ENCODE results near the gene DUSP22. TPM values are rescaled to one million over a fixed set of nuclear protein-coding genes. Genes with fewer than 3 reads are reported as not detected.

Gene DUSP22
- total RNA-seq, 1 donor from 2014 or later: 40.0 TPM

DNA sequence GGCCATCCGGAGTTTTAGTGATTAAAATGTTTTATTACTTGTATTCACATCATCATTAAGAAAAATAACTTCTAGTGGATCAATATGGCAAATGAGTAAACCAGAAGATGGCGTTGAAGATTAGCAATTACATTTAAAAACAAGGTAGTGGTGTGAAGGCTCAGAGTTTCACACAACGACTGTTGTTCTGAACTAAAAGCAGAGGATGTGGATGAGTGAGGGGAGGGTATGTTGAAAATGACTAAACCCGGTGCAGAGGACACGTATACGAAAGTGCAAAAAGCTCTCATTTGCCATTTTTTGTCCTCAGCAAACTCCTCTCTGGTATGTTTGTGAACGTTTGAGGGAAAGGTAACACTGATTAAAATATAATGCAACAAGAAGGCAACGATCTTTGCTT lies 97.3 kb downstream of the DUSP22 start:
- H3K4me1 ChIP-seq: peaks cover 4% of the 10 kb centered on the region
- no peak overlapping the region for H3K27ac ChIP-seq
- H3K27me3 ChIP-seq: peaks cover 80% of the 10 kb centered on the region
- H3K9ac ChIP-seq: no peak overlapping the region
- DNase-seq (ENCODE audit: low spot score): no peak
- Mint-ChIP-seq H3K4me1 (peaks cover 13% of the 10 kb centered on the region), H3K27ac (no peak overlapping the region), H3K27me3 (ENCODE audit: insufficient read depth, low read depth) (peaks cover 57% of the 10 kb centered on the region), H3K4me3 (no peak overlapping the region), H3K36me3 (no peaks in the 10 kb centered on the region), H3K9me3 (no peaks in the 10 kb centered on the region)
- H3K36me3 ChIP-seq: no peaks in the 10 kb centered on the region
- H3K9me3 ChIP-seq (ENCODE audit: low read depth): no peaks in the 10 kb centered on the region
- no peaks in the 10 kb centered on the region for H3K79me2 ChIP-seq (ENCODE audit: low read depth)
- H4K20me1 ChIP-seq (ENCODE audit: low read depth): peaks cover 21% of the 10 kb centered on the region
- TF ChIP-seq, protein P1, sequence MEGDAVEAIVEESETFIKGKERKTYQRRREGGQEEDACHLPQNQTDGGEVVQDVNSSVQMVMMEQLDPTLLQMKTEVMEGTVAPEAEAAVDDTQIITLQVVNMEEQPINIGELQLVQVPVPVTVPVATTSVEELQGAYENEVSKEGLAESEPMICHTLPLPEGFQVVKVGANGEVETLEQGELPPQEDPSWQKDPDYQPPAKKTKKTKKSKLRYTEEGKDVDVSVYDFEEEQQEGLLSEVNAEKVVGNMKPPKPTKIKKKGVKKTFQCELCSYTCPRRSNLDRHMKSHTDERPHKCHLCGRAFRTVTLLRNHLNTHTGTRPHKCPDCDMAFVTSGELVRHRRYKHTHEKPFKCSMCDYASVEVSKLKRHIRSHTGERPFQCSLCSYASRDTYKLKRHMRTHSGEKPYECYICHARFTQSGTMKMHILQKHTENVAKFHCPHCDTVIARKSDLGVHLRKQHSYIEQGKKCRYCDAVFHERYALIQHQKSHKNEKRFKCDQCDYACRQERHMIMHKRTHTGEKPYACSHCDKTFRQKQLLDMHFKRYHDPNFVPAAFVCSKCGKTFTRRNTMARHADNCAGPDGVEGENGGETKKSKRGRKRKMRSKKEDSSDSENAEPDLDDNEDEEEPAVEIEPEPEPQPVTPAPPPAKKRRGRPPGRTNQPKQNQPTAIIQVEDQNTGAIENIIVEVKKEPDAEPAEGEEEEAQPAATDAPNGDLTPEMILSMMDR (IDR thresholded peaks at IDR 0.05): no peak
- TF ChIP-seq EZH2 (IDR thresholded peaks at IDR 0.05): no peak
- TF ChIP-seq EZH2phosphoT487 (IDR thresholded peaks at IDR 0.05): no peak
- no peak overlapping the region for H3K4me3 ChIP-seq
- H3F3A ChIP-seq (ENCODE audit: low read depth): peaks cover 20% of the 10 kb centered on the region
- no peak overlapping the region for H2AFZ ChIP-seq (replicated peaks)
- H3K4me2 ChIP-seq: no peak overlapping the region

DNA sequence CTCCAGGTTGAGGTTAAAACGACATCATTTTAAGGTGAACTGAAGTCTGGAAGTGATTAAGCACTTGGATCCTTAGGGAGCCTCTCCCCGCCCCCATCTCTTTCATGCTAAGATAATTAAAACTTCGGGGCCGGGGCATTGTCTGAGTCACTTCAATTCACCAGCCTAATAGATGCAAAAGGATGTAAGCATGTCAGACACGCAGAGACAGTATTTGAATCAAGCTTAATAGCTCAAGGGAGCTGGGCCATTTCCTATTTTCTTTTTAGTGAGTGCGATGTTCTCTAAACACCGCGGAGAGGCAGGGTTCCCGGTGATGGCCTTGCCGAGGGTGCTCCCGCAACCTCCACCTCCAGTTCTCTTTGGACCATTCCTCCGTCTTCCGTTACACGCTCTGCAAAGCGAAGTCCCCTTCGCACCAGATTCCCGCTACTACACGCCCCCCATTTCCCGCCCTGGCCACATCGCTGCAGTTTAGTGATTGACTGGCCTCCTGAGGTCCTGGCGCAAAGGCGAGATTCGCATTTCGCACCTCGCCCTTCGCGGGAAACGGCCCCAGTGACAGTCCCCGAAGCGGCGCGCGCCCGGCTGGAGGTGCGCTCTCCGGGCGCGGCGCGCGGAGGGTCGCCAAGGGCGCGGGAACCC lies 98.7 kb downstream of the DUSP22 start:
- H3K36me3 ChIP-seq: no peaks in the 10 kb centered on the region
- Mint-ChIP-seq H3K9me3 (no peaks in the 10 kb centered on the region), H3K27ac (no peak overlapping the region), H3K27me3 (ENCODE audit: insufficient read depth, low read depth) (peaks cover 66% of the 10 kb centered on the region), H3K36me3 (no peaks in the 10 kb centered on the region), H3K4me3 (peak overlapping the region; percentile 81), H3K4me1 (peaks cover 13% of the 10 kb centered on the region)
- peaks cover 94% of the 10 kb centered on the region for H3K27me3 ChIP-seq
- peaks cover 20% of the 10 kb centered on the region for H3F3A ChIP-seq (ENCODE audit: low read depth)
- H3K9ac ChIP-seq: no peak overlapping the region
- H4K20me1 ChIP-seq (ENCODE audit: low read depth): peaks cover 21% of the 10 kb centered on the region
- H2AFZ ChIP-seq (replicated peaks): peak overlapping the region; percentile 97
- H3K4me1 ChIP-seq: peaks cover 4% of the 10 kb centered on the region
- H3K9me3 ChIP-seq (ENCODE audit: low read depth): no peaks in the 10 kb centered on the region
- H3K27ac ChIP-seq: no peak overlapping the region
- peak; percentile 68 for DNase-seq (ENCODE audit: low spot score)
- H3K4me2 ChIP-seq: peak overlapping the region; percentile 84
- TF ChIP-seq, protein P1 (IDR thresholded peaks at IDR 0.05): no peak
- TF ChIP-seq EZH2phosphoT487 (IDR thresholded peaks at IDR 0.05) (peak; percentile 13), EZH2 (IDR thresholded peaks at IDR 0.05) (peak; percentile 58)
- H3K79me2 ChIP-seq (ENCODE audit: low read depth): no peaks in the 10 kb centered on the region
- peak overlapping the region; percentile 43 for H3K4me3 ChIP-seq

DNA sequence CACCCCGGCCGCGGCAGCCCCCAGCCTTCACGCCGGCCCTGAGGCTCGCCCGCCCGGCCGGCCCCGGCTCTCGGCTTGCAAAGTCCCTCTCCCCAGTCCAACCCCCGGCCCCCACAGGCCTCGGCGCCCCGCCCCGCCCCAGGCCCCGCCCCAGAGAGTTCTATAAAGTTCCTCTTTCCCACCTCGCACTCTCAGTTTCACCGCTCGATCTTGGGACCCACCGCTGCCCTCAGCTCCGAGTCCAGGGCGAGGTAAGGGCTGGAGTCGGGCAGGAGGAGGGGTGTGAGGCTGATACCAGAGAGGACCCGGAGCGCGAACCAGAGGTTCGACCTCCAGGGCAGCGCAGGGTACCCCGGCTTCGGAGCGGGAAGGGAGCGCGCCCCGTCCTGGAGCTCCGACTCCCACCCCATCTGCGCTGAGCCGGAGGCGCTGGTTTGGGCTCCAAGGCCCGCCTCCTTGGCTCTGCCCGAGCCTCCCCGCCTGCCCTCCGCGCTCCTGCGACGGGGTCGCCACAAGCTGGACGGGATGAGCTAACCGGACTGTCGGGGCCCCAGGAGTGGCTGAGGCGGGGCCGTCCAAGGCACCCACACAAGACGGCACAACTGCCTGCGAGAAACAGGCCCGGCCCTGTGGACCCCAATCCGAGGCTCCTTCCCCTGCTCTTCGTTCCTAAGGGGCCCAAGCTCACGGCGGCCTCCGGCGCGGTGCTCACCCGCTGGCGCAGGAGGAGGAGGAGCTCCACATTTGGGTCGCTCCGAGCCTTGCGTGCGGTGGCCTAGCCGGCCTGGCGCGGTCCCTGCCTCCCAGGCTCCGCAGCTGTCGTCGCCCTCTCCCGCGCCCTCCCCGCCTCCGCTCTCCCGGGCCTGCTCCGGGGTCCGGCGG lies 99.5 kb downstream of the DUSP22 start, which contains the start of gene IRF4:
TSS of gene IRF4 (plus strand) at position 194 of the 882 bp plus-strand sequence. CDS start 1,401 bp downstream, outside the sequence.
- no peak within 1 kb of the TSS for H3K9ac ChIP-seq
- peak within 1 kb of the TSS; percentile 97 for H2AFZ ChIP-seq (replicated peaks)
- peak within 1 kb of the TSS; percentile 84 for H3K4me2 ChIP-seq
- H3K4me1 ChIP-seq: peaks cover 4% of the 10 kb centered on the region
- H3F3A ChIP-seq (ENCODE audit: low read depth): peaks cover 20% of the 10 kb centered on the region
- H4K20me1 ChIP-seq (ENCODE audit: low read depth): peaks cover 21% of the 10 kb centered on the region
- H3K27ac ChIP-seq: no peak within 1 kb of the TSS
- no peaks in the 10 kb centered on the region for H3K9me3 ChIP-seq (ENCODE audit: low read depth)
- H3K27me3 ChIP-seq: peaks cover 97% of the 10 kb centered on the region
- no peaks in the 10 kb centered on the region for H3K36me3 ChIP-seq
- peaks cover 67% of the 10 kb centered on the region for H3K27me3 Mint-ChIP-seq (ENCODE audit: insufficient read depth, low read depth)
- H3K9me3 Mint-ChIP-seq: no peaks in the 10 kb centered on the region
- H3K36me3 Mint-ChIP-seq: no peaks in the 10 kb centered on the region
- no peaks in the 10 kb centered on the region for H3K79me2 ChIP-seq (ENCODE audit: low read depth)
- peak; percentile 73 for DNase-seq (ENCODE audit: low spot score)
- TF ChIP-seq EZH2phosphoT487 (IDR thresholded peaks at IDR 0.05) (peak; percentile 74), EZH2 (IDR thresholded peaks at IDR 0.05) (peak; percentile 4)
- TF ChIP-seq, protein P1 (IDR thresholded peaks at IDR 0.05): no peak
- peak within 1 kb of the TSS; percentile 81 for H3K4me3 Mint-ChIP-seq
- no peak within 1 kb of the TSS for H3K27ac Mint-ChIP-seq
- H3K4me3 ChIP-seq: peak within 1 kb of the TSS; percentile 43
- H3K4me1 Mint-ChIP-seq: peaks cover 13% of the 10 kb centered on the region
